GM10266 (cell line): ENCODE data around the gene CGREF1.
A peak's percentile ranks its signal among the peaks of the same experiment; 100 is the strongest.

ENCODE experiments used
- DNase-seq: peaks from one replicate; pipeline ENCODE4 v3.0.0; 2012; ENCODE audit errors: extremely low spot score
- TF ChIP-seq, protein P1 (sequence below): IDR thresholded peaks from 2 replicates; pipeline ENCODE4 v1.5.1; 2012; ENCODE audit warnings: mild to moderate bottlenecking, low read depth; ENCODE audit not compliant: control insufficient read depth, insufficient read depth; ENCODE audit errors: missing control alignments

CGREF1 gene

DNA sequence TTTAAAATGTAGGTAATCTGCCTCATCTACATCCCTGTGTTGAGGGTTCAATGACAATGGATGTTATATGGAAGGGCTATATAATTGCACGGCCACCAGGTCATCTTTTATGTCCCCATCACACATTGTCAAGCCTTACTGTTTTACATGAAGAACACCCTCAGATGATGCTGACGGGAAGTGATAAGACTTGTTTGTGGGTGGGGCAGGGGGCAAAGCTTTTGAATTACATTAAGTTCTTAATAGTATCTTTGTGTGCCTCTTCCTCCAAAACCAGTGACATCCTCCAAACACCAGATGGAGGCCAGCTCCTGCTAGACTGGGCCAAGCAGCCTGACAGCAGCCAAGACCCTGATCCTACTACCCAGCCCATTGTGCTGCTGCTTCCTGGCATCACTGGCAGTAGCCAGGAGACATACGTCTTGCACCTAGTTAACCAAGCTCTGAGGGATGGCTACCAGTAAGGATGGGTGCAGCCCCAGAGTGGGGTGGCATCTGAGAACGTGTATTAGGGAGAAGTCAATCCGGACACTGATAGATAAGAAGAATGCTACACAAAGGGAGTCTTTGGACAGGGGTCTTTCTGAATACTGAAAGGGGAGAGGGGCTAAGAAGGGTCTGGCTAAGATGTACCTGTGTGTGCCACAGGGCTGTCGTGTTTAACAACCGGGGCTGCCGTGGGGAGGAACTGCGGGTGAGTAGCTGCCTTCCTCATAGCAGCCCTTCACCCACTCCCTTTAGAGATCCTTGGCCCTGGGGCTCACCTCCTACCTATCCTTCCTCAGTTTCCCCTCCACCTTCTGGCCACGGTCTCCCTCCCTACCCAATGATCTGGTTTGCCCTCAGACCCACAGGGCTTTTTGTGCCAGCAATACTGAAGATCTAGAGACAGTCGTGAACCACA lies 10.0 kb upstream of the CGREF1 start:
- TF ChIP-seq, protein P1, sequence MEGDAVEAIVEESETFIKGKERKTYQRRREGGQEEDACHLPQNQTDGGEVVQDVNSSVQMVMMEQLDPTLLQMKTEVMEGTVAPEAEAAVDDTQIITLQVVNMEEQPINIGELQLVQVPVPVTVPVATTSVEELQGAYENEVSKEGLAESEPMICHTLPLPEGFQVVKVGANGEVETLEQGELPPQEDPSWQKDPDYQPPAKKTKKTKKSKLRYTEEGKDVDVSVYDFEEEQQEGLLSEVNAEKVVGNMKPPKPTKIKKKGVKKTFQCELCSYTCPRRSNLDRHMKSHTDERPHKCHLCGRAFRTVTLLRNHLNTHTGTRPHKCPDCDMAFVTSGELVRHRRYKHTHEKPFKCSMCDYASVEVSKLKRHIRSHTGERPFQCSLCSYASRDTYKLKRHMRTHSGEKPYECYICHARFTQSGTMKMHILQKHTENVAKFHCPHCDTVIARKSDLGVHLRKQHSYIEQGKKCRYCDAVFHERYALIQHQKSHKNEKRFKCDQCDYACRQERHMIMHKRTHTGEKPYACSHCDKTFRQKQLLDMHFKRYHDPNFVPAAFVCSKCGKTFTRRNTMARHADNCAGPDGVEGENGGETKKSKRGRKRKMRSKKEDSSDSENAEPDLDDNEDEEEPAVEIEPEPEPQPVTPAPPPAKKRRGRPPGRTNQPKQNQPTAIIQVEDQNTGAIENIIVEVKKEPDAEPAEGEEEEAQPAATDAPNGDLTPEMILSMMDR = no peak
- no peak for DNase-seq

DNA sequence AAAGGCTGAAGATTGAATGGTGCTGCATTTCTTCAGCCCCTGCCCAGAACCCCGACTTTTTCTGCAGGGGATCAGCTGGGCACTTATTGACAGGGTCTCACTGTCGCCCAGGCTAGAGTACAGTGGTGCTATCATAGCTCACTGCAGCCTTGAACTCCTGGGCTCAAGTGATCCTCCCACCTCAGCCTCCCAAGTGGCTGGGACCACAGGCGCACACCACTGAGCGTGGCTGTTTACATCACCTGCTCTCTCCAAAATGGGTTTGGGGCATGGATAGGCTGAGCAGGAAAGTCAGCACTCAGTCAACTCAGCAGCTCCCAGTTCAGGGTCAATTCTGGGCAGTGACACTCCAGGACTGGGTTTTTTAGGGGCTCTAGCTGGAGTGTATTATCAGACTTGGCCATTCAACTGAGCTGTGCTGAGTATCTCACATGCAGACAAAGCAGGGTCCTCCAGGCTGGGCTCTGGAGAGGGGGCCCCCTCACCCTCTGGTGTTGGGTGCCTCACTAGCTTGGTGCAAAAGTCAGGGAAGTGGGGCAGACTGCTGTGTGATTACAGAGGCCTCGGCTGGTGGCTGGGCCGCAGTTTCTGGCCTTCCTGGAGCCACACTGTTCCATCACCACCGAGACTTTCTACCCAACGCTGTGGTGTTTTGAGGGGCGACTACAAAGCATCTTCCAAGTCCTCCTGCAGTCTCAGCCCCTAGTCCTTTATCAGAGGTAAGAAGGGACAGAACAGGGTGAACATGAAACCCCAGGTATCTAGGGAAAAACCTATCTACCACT lies 9.1 kb upstream of the CGREF1 start:
- no peak for DNase-seq
- TF ChIP-seq, protein P1 = no peak

DNA sequence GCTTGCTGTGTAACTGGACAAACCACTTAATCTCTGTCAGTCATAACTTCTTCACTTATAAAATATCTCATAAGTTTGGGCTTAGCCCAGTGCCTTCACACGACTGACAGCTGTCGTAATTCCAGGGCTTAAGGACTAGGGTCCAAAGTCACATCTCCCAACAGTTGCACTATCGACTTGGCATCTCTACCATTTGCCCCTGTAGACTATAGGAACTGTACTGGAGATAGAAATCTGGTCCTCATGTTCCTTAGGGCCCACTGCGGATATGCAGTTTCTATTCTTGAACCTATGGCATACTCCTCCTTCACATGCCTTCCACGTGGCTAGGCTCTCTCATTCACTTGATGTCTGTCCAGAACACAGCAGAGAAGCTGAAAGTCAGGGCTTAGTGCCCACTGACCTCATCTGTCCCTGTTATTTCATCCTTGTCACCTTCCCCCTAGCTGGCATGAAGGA lies 7.4 kb upstream of the CGREF1 start:
- TF ChIP-seq, protein P1 = no peak
- no peak for DNase-seq

DNA sequence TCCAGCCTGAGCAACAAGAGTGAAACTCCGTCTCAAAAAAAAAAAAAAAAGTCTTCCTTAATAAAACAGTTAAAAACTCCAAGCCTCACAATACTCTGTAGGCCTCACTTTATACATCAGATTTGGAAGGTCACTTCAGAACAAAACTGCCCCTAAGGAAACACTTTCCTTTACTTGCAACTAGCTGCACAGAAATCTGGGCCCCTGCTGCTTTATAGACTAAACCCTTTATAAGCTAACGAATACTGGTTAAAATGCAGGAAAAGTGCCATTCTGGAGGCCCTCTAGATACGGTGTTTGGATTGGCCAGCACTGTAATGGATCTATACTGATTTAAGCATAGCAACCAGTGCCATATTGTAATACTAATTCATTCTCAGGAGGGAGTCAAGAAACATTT lies 6.2 kb upstream of the CGREF1 start:
- DNase-seq = no peak
- TF ChIP-seq, protein P1 = no peak

DNA sequence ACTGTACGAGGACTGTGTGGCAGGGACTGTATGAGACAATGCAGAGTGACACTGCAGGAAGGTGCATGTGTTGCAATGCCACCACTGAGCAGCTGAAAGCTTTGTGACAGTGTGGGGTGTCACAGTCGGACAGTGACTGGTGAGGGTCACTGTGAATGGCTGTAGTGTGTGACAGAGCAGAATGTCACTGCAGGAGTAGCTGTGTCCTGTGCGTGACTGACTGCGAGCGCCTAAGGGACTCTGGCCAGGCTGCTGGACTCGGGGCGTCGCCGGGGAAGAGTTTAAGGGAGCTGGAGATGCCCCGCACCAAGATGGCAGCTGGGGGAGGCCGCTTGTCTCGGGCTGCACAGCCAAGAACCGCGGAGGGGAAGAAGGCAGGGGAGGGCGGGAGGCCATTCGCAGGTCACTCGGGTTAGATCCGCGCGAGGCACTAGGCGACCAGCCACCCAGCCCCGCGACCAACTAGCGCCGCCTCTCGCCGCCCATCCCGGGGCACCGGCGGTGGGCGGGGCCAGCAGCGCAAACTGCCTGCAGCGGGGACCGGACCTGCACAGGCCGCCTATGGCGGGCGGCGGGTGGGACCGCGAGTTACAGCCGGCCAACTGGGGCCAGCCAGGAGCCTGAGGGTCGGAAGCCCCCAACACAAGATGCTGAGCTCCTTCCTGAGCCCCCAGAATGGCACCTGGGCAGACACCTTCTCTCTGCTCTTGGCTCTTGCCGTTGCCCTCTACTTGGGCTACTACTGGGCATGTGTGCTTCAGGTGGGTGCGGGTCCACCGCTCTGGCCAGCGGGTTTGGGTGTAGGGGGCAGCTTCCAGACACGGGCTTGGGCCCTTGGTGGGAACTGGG lies 4.6 kb upstream of the CGREF1 start, which contains the start of gene ABHD1:
ABHD1 (plus strand) TSS at position 514 of the 849 bp plus-strand sequence; CDS start at position 648, 134 bp downstream.
- peak; percentile 76 for DNase-seq
- TF ChIP-seq, protein P1 = peak; percentile 7

DNA sequence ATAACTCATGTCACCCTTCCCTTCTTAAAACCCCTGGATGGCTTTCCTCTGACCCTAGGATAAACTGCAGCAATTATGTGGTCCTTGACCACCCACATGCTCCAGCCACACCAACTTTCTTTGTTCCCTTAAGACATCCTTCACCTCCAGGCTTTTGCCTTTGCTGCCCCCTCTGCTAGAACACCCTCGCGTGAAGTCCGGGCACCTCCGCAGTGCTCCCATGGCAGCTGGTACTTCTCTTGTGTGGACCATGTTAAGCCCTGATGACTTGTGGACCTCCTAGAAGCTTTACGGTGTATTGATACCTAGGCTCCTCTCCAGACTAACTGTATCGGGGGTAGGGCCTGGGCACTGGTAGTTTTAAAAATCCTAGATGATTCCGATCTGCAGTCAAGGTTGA lies 3.9 kb upstream of the CGREF1 start:
- TF ChIP-seq, protein P1 = no peak
- DNase-seq = no peak
